NCI-H748 (cell line): Measurements from ENCODE around the gene KRTAP5-10.
"Not testable (repeated sequence)": the region's sequence is repeated elsewhere in the genome, so short reads cannot be mapped to it uniquely, and the experiment has no call there.

Source experiments
- DNase-seq: peaks from one replicate; lab custom pipeline; 2025; ENCODE audit not compliant: unreplicated experiment; lab: John Stamatoyannopoulos, UW

The KRTAP5-10 gene

GRCh38 chr11:71607520-71608216 lies 42.3 kb downstream of the KRTAP5-10 start:
- DNase-seq, result not testable (repeated sequence)

DNA sequence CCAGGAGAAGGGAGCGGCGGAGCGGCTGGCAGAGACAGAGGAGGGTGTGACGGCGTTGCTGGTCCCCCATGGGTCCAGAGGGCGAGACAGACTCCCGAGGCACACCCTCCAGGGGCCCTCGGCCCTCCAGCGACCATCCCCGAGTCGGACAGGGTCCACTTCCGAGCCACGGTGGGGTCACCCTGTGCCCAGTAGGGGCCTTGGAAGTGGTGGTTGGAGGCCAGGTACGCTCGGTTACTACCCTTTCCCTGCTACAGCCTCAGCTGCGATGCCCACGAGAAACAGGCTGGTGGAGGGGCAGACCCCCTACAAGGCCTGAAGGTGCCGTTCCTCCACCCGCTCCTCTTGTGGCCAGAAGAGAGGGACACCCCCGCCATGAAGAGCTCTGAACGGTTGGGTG lies 42.9 kb downstream of the KRTAP5-10 start:
- DNase-seq, result not testable (repeated sequence)

DNA sequence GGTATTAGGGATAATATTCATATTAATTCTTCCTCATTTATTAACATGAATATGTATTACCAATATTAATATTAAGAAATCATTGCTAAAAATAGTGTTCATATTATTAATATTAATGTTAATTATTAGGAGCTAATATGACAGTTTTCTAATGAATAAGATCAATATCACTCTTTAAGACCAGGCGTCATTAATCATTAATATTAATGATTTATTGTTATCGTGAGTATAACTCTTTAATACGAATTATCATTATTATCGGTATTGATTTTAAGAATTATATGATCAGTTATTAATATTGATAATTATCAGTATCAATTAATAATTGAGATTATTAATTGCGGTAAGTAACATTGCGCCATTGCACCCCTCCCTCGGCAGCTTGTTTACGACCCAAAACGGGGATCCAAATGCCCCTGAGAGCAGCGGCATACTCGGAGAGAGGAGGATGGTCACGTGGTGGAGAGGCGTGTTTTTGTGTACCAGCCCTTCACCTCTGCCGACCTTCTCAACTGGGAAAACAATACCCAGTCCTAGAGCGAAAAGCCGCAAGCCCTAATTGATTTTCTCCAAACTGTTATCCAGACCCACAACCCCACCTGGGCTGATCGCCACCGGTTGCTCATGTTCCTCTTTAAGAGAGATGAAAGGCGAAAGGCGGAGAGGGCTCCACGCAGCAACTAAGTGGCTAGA lies 46.0 kb downstream of the KRTAP5-10 start:
- peak; percentile 19 for DNase-seq

DNA sequence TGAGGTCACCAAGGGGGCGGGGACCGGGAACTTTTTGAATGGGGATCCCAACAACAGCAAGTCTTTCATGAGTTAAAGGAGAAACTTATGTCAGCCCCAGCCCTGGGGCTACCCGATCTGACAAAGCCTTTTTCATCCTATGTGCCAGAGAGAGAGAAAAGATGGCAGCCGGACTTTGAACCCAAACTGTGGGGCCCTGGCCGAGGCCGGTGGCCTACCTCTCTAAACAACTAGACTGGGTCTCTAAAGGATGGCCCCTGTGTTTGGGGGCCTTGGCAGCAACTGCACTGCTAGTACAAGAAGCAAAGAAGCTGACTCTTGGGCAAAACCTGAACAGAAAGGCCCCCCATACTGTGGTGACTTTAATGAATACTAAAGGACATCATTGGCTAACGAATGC lies 48.6 kb downstream of the KRTAP5-10 start:
- DNase-seq, result not testable (repeated sequence)

- not testable (repeated sequence) for DNase-seq
Observed at GRCh38 chr11:71614366-71614917, 49.1 kb downstream of the KRTAP5-10 start.

- DNase-seq, result not testable (repeated sequence)
Observed at GRCh38 chr11:71615003-71615402, 49.6 kb downstream of the KRTAP5-10 start.
